Breast epithelium (tissue), 4 donors: ENCODE data around the gene MAN1B1. TPM values are rescaled to one million over a fixed set of nuclear protein-coding genes. Genes with fewer than 3 reads are reported as not detected.

Experiments
- DNase-seq, 2 donors: peaks; one replicate each; pipeline ENCODE4 v3.0.0-alpha.2; 2019; ENCODE audit warnings: low spot score in 2 of 2
- H3K27ac ChIP-seq, 2 donors: fragments of 200-600 bp; sonication (generic) in 1 of 2; one replicate each; pipeline ENCODE4 v1.5.1; 2016 to 2019; ENCODE audit warnings: mild to moderate bottlenecking in 1 of 2
- H3K27me3 ChIP-seq, 2 donors: fragments of 200-600 bp; sonication (generic) in 1 of 2; one replicate each; pipeline versions ENCODE4 v1.5.1 to v1.6.0; 2017 to 2019; ENCODE audit warnings: control low read depth in 1 of 2, mild to moderate bottlenecking in 1 of 2
- H3K36me3 ChIP-seq: fragments of 200-600 bp; one replicate; pipeline ENCODE4 v1.5.1; 2019
- H3K4me1 ChIP-seq, 2 donors: fragments of 200-600 bp; sonication (generic); one replicate each; pipeline ENCODE4 v1.5.1; 2016 to 2019; ENCODE audit warnings: control low read depth in 1 of 2
- H3K4me3 ChIP-seq, 3 donors: fragments of 200-600 bp; sonication (generic); 1 replicate in 2 of 3; 2 replicates in 1 of 3; pipeline ENCODE4 v1.5.1; 2016 to 2019; ENCODE audit warnings: mild to moderate bottlenecking in 3 of 3, moderate library complexity in 2 of 3
- H3K9me3 ChIP-seq, 2 donors: fragments of 200-600 bp; sonication (generic) in 1 of 2; one replicate each; pipeline ENCODE4 v1.5.1; 2016 to 2019; ENCODE audit warnings: control low read depth in 1 of 2
- CTCF ChIP-seq, 3 donors: fragments of 450-650 bp; IDR thresholded peaks; one replicate each; pipeline ENCODE4 v1.5.1; 2016 to 2017; ENCODE audit warnings: antibody characterized with exemption in 3 of 3, mild to moderate bottlenecking in 3 of 3, moderate library complexity in 3 of 3
- POLR2A ChIP-seq: fragments of 450-650 bp; IDR thresholded peaks from one replicate; pipeline ENCODE4 v1.6.1; 2016; ENCODE audit warnings: antibody characterized with exemption, mild to moderate bottlenecking, moderate library complexity
- POLR2AphosphoS5 ChIP-seq, 3 donors: sonication (generic); formaldehyde crosslinking; IDR thresholded peaks; one replicate each; pipeline ENCODE4 v1.6.1; 2017; ENCODE audit warnings: antibody characterized with exemption in 3 of 3
- intact Hi-C: fragments of 100-400 bp; cut with DNase I; formaldehyde crosslinking; loops from one replicate; pipeline ENCODE4 v1.15.1; 2023; ENCODE audit warnings: low total_unique reads
- total RNA-seq, 3 donors: library from RNA; depleted of rRNA; stranded (reverse); fragments of >200 nt; gene quantifications; one replicate each; pipeline ENCODE4 v1.1.0, GENCODE V29; 2016

Gene MAN1B1
- total RNA-seq, 3 donors from 2014 or later: 50.1 to 62.8 (median 50.8) TPM

DNA sequence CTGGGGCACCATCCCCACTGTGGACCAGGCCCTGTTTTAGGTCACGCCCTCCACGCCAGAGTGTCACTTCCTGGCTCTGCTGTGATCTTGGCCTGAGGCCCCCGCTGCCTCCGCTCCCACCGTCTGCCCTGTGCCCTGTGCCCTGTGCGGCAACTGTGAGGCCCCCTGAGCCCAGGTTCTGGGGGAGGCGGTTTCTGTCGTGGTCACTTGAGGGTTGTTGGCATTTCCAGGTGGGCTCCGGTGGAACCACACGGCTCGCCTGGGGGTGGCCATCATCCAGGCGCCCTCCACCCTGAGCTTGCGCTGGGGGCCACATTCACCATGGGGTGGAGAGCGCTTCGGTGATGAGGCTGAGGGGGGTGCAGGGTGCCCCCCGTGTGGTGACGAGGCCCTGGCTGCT, 21.2 kb downstream of the MAN1B1 start:
- H3K36me3 ChIP-seq: no peaks in the 10 kb centered on the region
- intact Hi-C loops: no loop called here
- no peaks in the 10 kb centered on the region for H3K27me3 ChIP-seq
- H3K4me1 ChIP-seq: no peaks in the 10 kb centered on the region
- DNase-seq: no peak
- no peak overlapping the region for H3K4me3 ChIP-seq
- H3K27ac ChIP-seq: no peak overlapping the region
- TF ChIP-seq POLR2A: no peak
- no peaks in the 10 kb centered on the region for H3K9me3 ChIP-seq

GRCh38 chr9:137108608-137109249, 21.9 kb downstream of the MAN1B1 start:
- Histone ChIP-seq H3K9me3 (no peaks in the 10 kb centered on the region), H3K4me3 (no peak overlapping the region), H3K4me1 (no peaks in the 10 kb centered on the region), H3K27ac (no peak overlapping the region), H3K36me3 (no peaks in the 10 kb centered on the region), H3K27me3 (no peaks in the 10 kb centered on the region)
- intact Hi-C loops: no loop called here
- TF ChIP-seq POLR2A: no peak
- TF ChIP-seq POLR2AphosphoS5 (IDR thresholded peaks at IDR 0.05): no peak
- TF ChIP-seq CTCF (IDR thresholded peaks at IDR 0.05): no peak
- no peak for DNase-seq

DNA sequence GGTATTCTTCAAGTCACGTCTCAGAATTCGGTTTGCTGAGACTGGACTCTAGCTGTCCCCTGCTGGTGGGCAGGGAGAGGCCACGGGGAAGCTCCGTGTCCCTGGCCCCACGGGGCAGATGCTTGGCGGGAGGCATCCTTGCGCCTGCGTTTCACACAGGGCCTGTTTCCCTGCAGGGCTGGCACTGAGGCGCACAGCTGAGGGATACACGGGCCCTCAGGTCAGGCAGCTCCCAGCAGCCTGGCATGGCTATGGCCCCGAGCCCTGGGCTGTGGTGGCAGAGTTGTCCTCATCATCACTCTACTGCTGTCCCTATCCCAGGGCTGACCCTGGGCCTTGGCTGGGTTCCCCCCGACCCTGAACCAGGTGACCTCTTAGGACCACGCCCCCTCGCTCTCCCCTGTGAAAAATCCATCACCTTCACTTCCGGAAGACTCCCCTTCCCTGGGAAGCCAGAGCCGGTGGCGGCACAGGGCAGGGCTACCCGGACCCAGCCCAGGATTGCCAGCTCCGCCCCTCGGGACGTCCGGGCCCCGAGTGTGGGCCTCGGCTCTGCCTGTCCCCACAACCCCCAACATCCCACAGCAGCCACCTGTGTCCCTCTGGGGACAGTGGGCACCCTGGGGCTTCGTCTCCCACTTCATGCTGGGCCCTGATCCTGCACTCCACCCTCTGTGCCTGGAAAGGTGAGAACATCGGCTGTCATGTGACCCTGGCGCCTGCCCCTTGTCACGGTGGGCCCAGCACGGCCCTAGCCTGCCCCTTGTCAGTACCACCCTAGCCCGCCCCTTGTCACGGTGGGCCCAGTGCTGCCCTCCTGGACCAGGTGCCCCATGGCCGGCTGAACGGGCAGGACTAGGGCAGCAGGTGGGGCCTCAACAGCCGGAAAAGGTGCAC, 22.7 kb downstream of the MAN1B1 start:
- Histone ChIP-seq H3K9me3 (no peaks in the 10 kb centered on the region), H3K27ac (no peak overlapping the region), H3K27me3 (no peaks in the 10 kb centered on the region), H3K4me3 (no peak overlapping the region), H3K4me1 (no peaks in the 10 kb centered on the region), H3K36me3 (no peaks in the 10 kb centered on the region)
- intact Hi-C loops: loop anchor here (10.0 kb wide), 1 partner anchor 125 kb away; the partner anchor contains the start of gene SLC34A3
- TF ChIP-seq POLR2A: no peak
- TF ChIP-seq CTCF (IDR thresholded peaks at IDR 0.05): no peak
- no peak for TF ChIP-seq POLR2AphosphoS5 (IDR thresholded peaks at IDR 0.05)
- no peak for DNase-seq

GRCh38 chr9:137110147-137110910, 23.5 kb downstream of the MAN1B1 start:
- Histone ChIP-seq H3K27me3 (no peaks in the 10 kb centered on the region), H3K4me1 (no peaks in the 10 kb centered on the region), H3K9me3 (no peaks in the 10 kb centered on the region), H3K27ac (no peak overlapping the region), H3K4me3 (no peak overlapping the region), H3K36me3 (no peaks in the 10 kb centered on the region)
- DNase-seq: no peak
- intact Hi-C loops: loop anchor here (10.0 kb wide), 1 partner anchor 124 kb away; the partner anchor contains the start of gene SLC34A3
- no peak for TF ChIP-seq POLR2AphosphoS5 (IDR thresholded peaks at IDR 0.05)
- TF ChIP-seq CTCF (IDR thresholded peaks at IDR 0.05): no peak
- no peak for TF ChIP-seq POLR2A

DNA sequence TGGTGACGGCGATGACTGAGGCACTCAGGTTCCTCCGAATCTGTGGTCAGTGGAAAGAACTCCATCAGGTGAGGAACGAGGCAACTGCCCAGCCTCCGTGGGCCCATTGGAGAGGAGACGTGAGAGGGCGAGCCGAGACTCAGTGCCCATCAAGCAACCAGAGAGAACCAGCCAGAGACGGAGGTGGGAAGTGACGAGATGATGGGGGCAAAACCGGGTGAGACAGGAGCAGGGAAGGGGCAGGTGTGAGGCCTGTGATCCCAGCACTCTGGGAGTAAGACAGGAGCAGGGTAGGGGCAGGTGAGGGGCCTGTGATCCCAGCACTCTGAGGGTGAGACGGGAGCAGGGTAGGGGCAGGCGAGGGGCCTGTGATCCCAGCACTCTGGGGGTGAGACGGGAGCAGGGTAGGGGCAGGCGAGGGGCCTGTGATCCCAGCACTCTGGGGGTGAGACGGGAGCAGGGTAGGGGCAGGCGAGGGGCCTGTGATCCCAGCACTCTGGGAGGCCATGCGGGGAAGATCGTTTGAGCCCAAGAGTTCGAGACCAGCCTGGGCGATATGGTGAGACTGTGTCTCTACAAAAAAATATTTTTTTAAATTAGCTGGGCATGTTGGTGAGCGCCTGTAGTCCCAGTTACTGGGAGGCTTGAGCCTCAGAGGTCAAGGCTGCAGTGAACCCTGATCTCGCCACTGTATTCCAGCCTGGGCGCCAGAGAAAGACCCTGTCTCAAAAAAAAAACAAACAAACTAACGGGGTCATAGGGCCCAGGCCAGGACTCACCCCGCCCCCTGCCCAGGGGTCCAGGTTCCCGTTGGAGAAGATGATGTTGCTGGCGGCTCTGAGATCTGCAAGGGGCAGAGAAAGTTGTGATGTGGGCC, 24.4 kb downstream of the MAN1B1 start:
- TF ChIP-seq CTCF (IDR thresholded peaks at IDR 0.05) (no peak), POLR2AphosphoS5 (IDR thresholded peaks at IDR 0.05) (no peak), POLR2A (no peak)
- intact Hi-C loops: loop anchor here (10.0 kb wide), 1 partner anchor 124 kb away; the partner anchor contains the start of gene SLC34A3
- no peaks in the 10 kb centered on the region for H3K9me3 ChIP-seq
- H3K27ac ChIP-seq: no peak overlapping the region
- H3K4me3 ChIP-seq: no peak overlapping the region
- DNase-seq: no peak
- H3K27me3 ChIP-seq: no peaks in the 10 kb centered on the region
- H3K4me1 ChIP-seq: no peaks in the 10 kb centered on the region
- no peaks in the 10 kb centered on the region for H3K36me3 ChIP-seq
